HG03060 (cell line): ENCODE measurements around the gene INSC.
A peak's percentile ranks its signal among the peaks of the same experiment; 100 is the strongest.

Source experiments
- ATAC-seq: cut with Tn5 transposase; IDR thresholded peaks from one replicate; pipeline ENCODE4 v1.9.1; 2021; ENCODE audit warnings: low read depth, moderate number of reproducible peaks; ENCODE audit not compliant: unreplicated experiment

The INSC gene

DNA sequence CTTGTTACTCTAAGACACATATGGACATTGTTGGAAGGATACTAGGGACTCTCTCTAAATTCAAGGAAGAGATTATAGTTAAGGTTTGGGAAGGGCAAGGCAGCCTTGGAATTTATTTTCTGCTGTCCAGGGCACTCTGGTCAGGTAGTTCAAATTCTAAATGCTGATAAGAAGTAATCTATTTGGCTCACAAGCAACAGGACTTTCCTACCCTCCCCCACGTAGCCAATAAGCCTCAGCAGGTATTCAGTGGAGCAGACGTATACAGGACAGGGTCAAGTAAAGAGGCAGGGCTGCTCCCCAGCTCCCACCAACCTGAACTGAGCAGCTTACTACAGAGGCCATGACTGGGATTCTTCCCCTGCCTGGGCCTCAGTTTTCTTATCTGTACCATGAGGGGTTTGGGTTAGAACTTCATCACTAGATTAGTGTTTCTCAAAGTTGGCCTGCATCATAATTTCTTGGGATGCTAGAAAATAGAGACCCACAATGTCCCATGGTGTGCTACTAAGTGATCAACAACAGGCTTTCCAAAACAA lies 6.1 kb upstream of the INSC start:
- no peak for ATAC-seq

DNA sequence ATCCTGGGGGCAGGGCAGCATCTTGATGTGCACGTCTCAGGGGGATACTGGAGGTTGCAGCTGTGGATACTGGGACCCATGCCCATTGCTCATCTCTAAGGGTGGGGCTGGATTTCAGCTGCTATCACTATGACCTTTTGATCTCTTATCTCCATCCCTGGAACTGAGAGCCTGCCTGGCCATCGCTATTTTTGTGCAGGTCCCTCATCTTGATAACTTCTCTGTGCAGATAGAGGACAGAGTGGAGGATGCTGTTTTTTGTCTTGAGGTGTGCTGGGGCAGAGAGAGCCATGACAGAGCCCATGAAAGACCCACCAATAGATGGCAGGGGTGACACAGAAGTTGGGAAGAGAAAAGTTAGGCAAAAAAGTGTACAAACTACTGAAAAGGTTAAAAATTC lies 5.1 kb upstream of the INSC start:
- ATAC-seq: no peak

DNA sequence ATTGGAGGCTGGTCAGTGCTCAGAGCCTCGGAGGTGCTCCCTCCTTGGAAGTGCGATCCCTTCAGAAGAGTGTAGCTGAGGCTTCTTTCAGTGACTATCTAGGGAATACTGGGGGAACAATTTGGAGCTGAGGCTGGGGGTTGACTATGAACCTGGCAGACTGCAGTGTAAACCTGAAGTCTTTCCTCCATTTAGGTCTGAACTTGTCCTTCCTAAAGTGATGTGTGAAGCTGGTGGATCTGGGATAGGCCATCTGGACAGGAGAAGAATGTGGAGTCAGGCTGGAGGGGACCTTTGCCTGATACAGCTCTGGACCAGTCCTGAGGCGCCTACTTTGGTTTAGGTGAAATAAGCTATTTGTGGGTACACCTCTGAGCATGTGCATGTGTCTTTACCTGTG lies 3.5 kb upstream of the INSC start:
- ATAC-seq: no peak

DNA sequence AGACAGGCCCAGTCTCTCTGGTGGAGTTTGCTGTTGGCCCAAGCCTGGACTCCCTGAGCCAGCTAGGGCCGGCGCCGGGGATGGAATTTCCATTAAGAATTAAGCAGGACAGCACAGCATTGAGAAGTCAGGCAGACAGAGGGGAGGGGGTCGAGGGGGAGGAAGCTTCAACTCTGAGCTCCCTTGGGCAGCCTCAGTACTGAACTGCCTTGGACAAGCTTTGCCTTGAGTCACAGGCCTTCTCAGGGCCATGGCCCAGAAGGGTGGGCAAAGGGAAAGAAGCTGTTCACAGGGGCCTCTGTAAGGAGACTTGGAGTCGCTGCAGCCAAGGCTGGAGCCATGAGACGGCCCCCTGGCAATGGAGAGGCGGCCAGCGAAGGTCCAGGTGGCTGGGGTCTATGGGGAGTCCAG lies 2.6 kb upstream of the INSC start:
- ATAC-seq: no peak

DNA sequence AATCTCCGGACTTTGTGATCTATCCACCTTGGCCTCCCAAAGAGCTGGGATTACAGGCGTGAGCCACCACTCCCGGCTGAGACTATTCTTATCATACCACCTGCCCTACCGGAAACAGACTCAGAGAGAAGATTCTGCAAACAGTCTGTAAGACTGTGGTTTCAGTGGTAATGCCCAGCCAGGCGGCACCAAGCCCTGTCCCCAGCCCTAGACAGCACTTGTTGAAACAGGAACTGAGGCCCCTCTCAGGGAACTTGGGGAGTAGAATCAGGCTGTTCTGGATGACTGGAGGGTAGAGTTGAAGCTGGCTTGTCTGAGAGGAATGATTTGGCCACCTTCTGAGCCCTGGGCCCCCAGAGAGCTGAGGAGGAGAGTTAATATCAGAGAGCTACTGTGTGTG lies 1.3 kb upstream of the INSC start:
- ATAC-seq: peak; percentile 98

DNA sequence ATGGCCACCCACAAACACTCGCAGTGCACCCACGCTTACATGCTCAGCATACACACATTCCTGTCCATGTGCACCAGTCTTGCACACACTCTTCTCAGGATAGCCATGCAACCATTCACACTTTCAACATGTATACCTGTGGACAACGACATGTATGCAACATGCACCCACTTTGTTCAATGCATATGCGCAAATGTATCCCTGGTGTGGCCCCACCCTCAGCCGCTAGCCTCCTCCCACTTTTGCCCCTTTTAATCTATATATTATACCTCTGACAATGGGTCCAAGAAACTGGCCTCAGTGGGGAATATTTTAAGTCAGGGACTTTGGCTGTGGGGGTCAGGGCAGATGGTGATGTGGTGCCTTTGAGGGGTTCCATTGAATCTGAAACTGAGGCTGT lies 963 bp downstream of the INSC start:
- no peak for ATAC-seq

DNA sequence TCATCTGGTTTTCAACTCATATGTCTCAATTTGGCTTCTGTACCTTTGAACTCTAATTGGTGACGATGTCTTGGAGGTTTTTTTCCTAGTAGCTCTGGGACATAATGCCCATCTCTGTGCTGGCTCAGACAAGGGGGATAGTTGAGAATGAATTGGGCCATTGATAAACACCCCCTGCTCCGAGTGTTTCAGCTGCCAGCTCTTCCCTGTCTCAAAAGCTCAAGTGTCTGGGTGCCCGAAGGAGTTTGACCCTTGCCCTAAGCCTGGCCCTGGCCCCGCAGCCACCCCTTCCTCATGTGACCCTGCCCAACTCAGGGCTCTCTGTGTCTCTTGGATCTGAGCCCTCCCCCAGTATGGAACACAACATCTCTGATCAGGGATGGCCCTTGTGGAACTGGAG lies 3.0 kb downstream of the INSC start:
- no peak for ATAC-seq

DNA sequence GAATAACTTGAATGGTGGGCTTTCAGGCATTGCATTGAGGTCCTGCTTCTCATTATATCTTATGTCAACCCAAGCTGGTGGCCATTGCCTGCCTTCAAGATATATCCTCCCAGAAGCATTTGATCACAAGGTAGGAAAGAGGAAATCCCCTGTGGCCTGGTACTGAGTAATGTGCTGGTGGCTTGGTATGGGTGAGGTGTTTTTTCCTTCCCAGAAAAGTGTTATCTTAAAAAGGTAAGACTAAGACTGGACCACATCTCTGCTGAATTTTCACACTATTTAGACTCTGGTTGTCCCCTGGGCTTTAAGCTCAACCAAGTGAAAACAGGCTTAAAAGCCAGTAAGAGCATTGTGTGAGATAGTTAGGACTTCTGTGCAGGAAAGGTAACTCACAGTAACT lies 3.7 kb downstream of the INSC start:
- no peak for ATAC-seq

GRCh38 chr11:15119352-15119751 lies 4.6 kb downstream of the INSC start:
- no peak for ATAC-seq

DNA sequence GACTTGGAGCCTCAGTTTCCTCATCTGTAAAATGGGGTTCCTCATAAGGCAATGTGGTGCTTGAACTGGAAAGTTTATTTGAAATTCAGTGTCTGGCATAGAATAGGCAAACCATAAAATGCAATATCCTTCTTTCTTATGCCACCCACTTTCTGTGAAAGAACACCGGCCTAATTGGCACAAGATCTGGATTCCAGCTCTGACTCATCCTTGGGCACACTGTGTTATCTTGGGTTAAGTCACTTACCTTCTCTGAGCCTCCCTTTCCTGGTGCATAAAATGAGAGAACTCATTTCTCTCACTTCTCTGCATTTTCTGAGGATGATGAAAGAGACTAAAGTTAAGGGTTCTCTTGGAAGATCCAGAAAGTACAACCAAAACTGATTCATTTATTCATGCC lies 5.1 kb downstream of the INSC start:
- no peak for ATAC-seq

- no peak for ATAC-seq
Measured at GRCh38 chr11:15123849-15124248, 9.1 kb downstream of the INSC start.

DNA sequence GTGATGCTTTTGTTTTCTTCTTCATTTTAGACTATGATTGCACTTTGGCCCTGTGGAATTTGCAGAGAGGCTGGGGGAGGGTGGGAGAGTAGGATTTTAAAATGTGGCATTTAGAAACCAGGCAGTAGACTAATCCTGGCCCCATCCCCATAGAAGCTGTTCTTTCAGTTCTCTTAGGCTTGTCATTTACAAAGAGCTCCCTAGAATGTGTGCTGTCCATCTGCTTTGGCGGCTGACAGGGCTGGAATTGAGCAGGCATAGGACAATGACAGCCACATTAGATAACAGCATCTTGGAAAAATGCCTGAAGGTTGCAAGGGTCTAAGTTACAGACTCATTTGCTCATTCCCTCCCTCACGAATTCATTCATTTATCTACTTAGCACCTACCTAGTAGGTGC lies 9.8 kb downstream of the INSC start:
- ATAC-seq: no peak

- no peak for ATAC-seq
Measured at GRCh38 chr11:15127341-15127740, 12.6 kb downstream of the INSC start.

- no peak for ATAC-seq
Measured at GRCh38 chr11:15128621-15129020, 13.9 kb downstream of the INSC start.

DNA sequence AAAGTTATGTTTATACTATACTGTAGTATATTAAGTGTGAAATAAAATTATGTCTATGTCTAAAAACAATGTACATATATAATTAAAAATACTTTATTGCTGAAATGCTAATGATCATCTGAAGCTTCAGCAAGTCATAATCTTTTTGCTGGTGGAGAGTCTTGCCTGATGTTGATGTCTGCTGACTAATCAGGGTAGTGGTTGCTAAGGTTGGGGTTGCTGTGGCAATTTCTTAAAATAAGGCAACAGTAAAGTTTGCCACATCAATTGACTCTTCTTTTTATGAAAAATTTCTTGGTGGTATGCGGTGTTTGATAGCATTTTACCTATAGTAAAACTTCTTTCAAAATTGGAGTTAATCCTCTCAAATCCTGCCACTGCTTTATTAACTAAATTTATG lies 21.4 kb downstream of the INSC start:
- no peak for ATAC-seq

GRCh38 chr11:15139096-15139770 lies 24.5 kb downstream of the INSC start:
- no peak for ATAC-seq

GRCh38 chr11:15139958-15140659 lies 25.4 kb downstream of the INSC start:
- no peak for ATAC-seq

- no peak for ATAC-seq
Measured at GRCh38 chr11:15141381-15141780, 26.7 kb downstream of the INSC start.

DNA sequence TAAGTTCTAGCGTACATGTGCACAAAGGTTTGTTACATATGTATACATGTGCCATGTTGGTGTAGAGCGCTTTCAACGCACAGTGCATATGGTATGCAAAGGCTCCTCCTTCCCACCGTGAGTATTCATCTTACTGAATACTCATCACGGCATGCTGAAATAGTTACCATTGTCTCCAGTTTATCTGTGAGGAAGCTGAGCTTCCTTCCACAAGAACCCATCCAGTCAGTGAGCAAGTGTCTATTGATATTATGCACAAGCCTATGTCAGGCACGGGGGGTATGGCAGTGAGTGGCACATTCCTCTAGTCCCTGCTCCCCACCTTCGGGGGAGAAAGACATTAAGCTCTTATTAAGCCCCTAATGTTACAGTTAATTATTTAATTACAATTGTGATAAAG lies 28.1 kb downstream of the INSC start:
- ATAC-seq: no peak

- no peak for ATAC-seq
Measured at GRCh38 chr11:15143855-15144254, 29.1 kb downstream of the INSC start.

DNA sequence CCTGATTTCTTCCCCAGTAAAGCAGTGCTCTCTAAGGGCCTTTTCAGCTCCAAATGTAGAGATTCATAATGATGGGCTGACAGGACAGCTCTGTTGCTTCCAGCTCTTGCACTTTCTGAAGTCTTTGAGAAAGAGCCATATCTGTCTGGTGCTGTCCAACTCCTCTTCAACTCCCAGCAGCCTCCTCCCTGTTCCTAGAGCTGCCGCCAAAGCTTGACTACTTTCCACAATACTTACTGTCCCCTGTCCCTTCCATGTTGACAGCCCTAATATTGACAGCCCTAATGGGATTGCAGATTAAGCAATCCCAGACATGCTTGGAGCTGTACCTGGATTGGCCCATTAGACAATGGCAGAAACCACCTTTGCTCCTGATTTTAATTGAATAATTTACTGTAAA lies 29.6 kb downstream of the INSC start:
- no peak for ATAC-seq

DNA sequence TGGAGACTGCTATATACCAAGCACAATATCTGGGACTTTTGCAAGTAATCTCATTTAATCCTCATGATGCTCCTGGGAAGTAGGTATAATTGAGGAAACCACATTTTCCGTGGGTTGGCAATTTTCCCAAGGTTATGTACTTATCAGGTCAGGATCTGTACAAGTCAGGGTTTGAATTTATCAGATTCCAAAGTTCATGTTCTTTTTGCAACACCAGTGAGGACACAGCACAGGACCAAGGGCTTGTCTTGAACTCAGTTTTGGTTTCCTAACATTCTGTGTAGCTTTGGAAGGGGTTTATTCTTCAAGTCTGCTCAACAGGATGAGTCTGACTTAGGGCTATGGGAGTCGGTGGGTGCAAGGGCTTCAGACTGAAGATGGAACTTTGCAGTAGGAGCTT lies 30.4 kb downstream of the INSC start:
- no peak for ATAC-seq
